ENCODE measurements around the gene SSC4D. TPM values are rescaled to one million over a fixed set of nuclear protein-coding genes. Genes with fewer than 3 reads are reported as not detected.

Gene SSC4D
- total and polyA plus RNA-seq, 9 of the 15 experiments (the other 6 are each of a cell fraction or from before 2014, with no cell fraction given), result 0.06 to 1.1 (median 0.85) TPM; not detected in 1

DNA sequence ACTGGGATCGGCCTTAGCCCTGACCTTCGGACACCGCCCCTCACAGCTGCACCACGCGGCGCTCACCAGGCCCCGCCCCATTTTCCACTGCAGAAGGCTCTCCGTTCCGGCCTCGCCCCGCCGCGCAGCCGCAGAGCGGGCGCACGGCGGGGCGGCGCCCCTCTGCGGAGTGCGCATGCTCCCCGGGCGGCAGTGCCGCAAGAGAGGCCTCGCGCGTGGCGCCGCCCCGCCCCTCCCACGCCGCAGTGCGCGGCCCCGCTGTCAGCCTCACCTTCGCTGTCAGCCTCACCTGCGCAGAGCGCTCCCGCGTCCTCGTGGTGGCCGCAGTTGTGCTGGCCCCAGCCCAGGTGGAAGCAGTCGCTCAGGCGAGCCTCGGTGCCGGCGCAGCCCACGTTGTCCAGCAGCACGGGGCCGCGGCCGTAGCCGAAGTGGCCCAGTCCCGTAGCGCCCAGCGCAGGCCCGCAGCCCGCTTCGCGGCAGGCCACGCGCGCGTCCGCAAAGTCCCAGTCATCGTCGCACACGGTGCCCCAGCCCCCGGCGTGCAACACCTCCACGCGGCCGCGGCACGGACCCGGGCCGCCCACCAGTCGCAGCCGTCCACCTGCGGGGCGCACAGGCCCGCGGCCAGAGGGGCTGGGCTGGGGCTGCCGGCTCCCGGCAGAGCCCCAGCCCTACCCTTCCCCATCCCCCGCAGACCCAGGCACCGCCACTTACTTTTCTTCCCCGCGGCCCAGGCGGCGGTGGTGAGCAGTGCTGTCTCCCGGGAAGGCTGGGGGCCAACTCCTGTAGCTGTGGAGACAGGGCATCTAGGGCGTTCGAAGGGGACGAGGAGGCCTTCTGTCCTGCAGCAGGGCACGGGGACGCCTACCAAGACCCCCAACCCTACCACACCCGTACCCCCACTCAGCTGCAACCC is 16.1 kb downstream of the SSC4D start (continued):
- TF ChIP-seq HSF4 (CRISPR knock-in tag; IDR thresholded peaks at IDR 0.05; ENCODE audit: borderline replicate concordance) (0 out of 2 replicates have a peak, but pooled peaks have one; percentile 53), MAFK (IDR thresholded peaks at IDR 0.05; ENCODE audit: low read length) (no peak), SETDB1 (IDR thresholded peaks at IDR 0.05; ENCODE audit: low read length) (no peak), CEBPG (CRISPR knock-in tag; IDR thresholded peaks at IDR 0.05) (peak; percentile 46; the same call in 1 of the 2 replicates), CEBPG (tag; conservative IDR thresholded peaks at IDR 0.05 in 1 of 2, IDR thresholded peaks at IDR 0.05 in 1 of 2) (no peak), CBX2 (IDR thresholded peaks at IDR 0.05; ENCODE audit: insufficient read depth, low read length, poor library complexity, severe bottlenecking) (no peak), CCNT2 (IDR thresholded peaks at IDR 0.05; ENCODE audit: borderline replicate concordance, extremely low read depth, insufficient read length, low read depth, low read length) (peak; percentile 93), KLF6 (CRISPR knock-in tag; IDR thresholded peaks at IDR 0.05; ENCODE audit: borderline replicate concordance) (no peak; the same call in 1 of the 2 replicates), PYGO2 (tag; IDR thresholded peaks at IDR 0.05) (no peak), BACH1 (tag; IDR thresholded peaks at IDR 0.05) (no peak), ARID2 (IDR thresholded peaks at IDR 0.05) (no peak), C11orf30 (IDR thresholded peaks at IDR 0.05; ENCODE audit: low read depth) (no peak), E2F3 (CRISPR knock-in tag; IDR thresholded peaks at IDR 0.05) (peak; percentile 90), ELF4 (CRISPR knock-in tag; IDR thresholded peaks at IDR 0.05) (no peak), RCOR1 (IDR thresholded peaks at IDR 0.05; ENCODE audit: borderline replicate concordance in 1 of 2, low read depth in 2 of 2, low read length in 2 of 2) (peak in 1 of 2 experiments; percentile 28; a peak in 1 of 4 replicates), GABPB1 (CRISPR knock-in tag; IDR thresholded peaks at IDR 0.05) (peak; percentile 71; the same call in 1 of the 2 replicates), ZNF589 (CRISPR knock-in tag; IDR thresholded peaks at IDR 0.05; ENCODE audit: low read depth) (peak; percentile 76; the same call in 1 of the 2 replicates), PRMT5 (CRISPR knock-in tag; IDR thresholded peaks at IDR 0.05) (0 out of 2 replicates have a peak, but pooled peaks have one; percentile 67), RBM15 (IDR thresholded peaks at IDR 0.05; ENCODE audit: insufficient read depth, low read length) (no peak), POLR2AphosphoS5 (IDR thresholded peaks at IDR 0.05; ENCODE audit: control insufficient read depth, insufficient read depth, low read depth, low read length) (peak; percentile 50; the same call in 1 of the 2 replicates)
- TF ChIP-seq, protein P1, sequence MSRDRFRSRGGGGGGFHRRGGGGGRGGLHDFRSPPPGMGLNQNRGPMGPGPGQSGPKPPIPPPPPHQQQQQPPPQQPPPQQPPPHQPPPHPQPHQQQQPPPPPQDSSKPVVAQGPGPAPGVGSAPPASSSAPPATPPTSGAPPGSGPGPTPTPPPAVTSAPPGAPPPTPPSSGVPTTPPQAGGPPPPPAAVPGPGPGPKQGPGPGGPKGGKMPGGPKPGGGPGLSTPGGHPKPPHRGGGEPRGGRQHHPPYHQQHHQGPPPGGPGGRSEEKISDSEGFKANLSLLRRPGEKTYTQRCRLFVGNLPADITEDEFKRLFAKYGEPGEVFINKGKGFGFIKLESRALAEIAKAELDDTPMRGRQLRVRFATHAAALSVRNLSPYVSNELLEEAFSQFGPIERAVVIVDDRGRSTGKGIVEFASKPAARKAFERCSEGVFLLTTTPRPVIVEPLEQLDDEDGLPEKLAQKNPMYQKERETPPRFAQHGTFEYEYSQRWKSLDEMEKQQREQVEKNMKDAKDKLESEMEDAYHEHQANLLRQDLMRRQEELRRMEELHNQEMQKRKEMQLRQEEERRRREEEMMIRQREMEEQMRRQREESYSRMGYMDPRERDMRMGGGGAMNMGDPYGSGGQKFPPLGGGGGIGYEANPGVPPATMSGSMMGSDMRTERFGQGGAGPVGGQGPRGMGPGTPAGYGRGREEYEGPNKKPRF (IDR thresholded peaks at IDR 0.05; ENCODE audit: low read depth, low read length), result no peak

Data from K562 (cell line).